Left lung (tissue), 10 donors: ENCODE data around the gene APOL3. TPM values are rescaled to one million over a fixed set of nuclear protein-coding genes. Genes with fewer than 3 reads are reported as not detected.
"Not testable (repeated sequence)": the region's sequence is repeated elsewhere in the genome, so short reads cannot be mapped to it uniquely, and the experiment has no call there.

Source experiments
- ATAC-seq: fragments of 200-7000 bp; cut with Tn5 transposase; one replicate; pipeline ENCODE4 v1.9.1; 2020; ENCODE audit warnings: moderate library complexity
- DNase-seq, 4 donors: peaks; one replicate each; pipeline ENCODE4 v3.0.0-alpha.2; 2013 to 2020
- H3K27ac ChIP-seq, 2 donors: fragments of 200-600 bp; sonication (generic) in 1 of 2; one replicate each; pipeline versions ENCODE4 v1.5.0 to v1.8.0; 2020 to 2021
- H3K27me3 ChIP-seq, 2 donors: fragments of 200-600 bp; sonication (generic) in 1 of 2; one replicate each; pipeline versions ENCODE4 v1.5.0 to v1.8.0; 2020 to 2021
- H3K36me3 ChIP-seq, 2 donors: fragments of 200-600 bp; sonication (generic) in 1 of 2; one replicate each; pipeline versions ENCODE4 v1.5.0 to v1.8.0; 2020 to 2021
- H3K4me1 ChIP-seq, 2 donors: fragments of 200-600 bp; one replicate each; pipeline ENCODE4 v1.8.0; 2021
- H3K4me3 ChIP-seq, 2 donors: fragments of 200-600 bp; sonication (generic) in 1 of 2; one replicate each; pipeline versions ENCODE4 v1.5.0 to v1.8.0; 2020 to 2021; ENCODE audit warnings: mild to moderate bottlenecking in 1 of 2
- H3K9me3 ChIP-seq, 2 donors: fragments of 200-600 bp; sonication (generic) in 1 of 2; one replicate each; pipeline versions ENCODE4 v1.5.0 to v1.8.0; 2020 to 2021
- intact Hi-C, 2 donors: fragments of 100-400 bp; cut with DNase I; formaldehyde crosslinking; loops; one replicate each; pipeline versions ENCODE4 v1.11.2 to v1.14.2; 2022
- polyA plus RNA-seq, 6 donors: library from polyadenylated mRNA; unstranded; fragments of 120-200 nt; gene quantifications; one replicate each; pipeline ENCODE4 v1.2.1, GENCODE V29; 2013; ENCODE audit not compliant: insufficient read length in 6 of 6
- total RNA-seq, 2 donors: library from RNA; stranded (reverse); fragmentation: NEBNext Ultra II Directional; extraction: Animal tissue kit (Norgen Biotek cat#: 25700); gene quantifications; one replicate each; pipeline ENCODE4 v1.2.1, GENCODE V29; 2021
- TF ChIP-seq, protein P1 (sequence below), 2 donors: fragments of 200-600 bp; sonication (generic) in 1 of 2; IDR thresholded peaks; one replicate each; pipeline versions ENCODE4 v1.5.0 to v1.8.0; 2021; ENCODE audit warnings: antibody characterized with exemption in 2 of 2
- donor health status: DM: no; HTN: yes; CAD: no.
- donor health status: DM: no; HTN: no; CAD: no.

APOL3 gene
- total and polyA plus RNA-seq, 8 donors: 27.0 to 57.9 (median 42.0) TPM

DNA sequence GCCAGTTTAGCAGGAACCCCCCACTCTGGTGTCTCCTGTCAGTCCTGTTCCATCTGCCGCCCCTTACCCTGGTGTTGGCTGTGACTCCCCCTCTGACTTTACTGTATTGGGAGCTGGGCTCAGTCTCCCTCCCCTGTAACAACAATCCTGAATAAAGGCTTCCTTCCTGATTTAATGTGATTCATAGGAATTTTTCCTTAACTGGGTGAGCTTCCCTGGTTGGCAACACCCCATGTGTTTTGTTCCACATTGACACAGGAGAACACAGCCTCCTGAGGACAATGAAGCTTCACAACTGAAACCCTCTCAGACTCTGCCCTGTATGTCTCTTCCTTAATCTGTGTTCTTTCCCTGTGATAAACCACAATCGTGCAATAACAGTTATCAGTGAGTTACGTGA is 32.6 kb upstream of the APOL3 start:
- Histone ChIP-seq H3K9me3 (no peaks in the 10 kb centered on the region), H3K27me3 (no peaks in the 10 kb centered on the region), H3K36me3 (no peaks in the 10 kb centered on the region), H3K27ac (no peak overlapping the region), H3K4me1 (peaks cover 3 to 29% of the 10 kb centered on the region in 2 donors), H3K4me3 (no peak overlapping the region)
- intact Hi-C loops: loop anchor here in 1 of 2 donors (10.0 kb wide), 2 partner anchors 82 to 292 kb away; partner anchors contain the start of gene TXN2
- TF ChIP-seq, protein P1, sequence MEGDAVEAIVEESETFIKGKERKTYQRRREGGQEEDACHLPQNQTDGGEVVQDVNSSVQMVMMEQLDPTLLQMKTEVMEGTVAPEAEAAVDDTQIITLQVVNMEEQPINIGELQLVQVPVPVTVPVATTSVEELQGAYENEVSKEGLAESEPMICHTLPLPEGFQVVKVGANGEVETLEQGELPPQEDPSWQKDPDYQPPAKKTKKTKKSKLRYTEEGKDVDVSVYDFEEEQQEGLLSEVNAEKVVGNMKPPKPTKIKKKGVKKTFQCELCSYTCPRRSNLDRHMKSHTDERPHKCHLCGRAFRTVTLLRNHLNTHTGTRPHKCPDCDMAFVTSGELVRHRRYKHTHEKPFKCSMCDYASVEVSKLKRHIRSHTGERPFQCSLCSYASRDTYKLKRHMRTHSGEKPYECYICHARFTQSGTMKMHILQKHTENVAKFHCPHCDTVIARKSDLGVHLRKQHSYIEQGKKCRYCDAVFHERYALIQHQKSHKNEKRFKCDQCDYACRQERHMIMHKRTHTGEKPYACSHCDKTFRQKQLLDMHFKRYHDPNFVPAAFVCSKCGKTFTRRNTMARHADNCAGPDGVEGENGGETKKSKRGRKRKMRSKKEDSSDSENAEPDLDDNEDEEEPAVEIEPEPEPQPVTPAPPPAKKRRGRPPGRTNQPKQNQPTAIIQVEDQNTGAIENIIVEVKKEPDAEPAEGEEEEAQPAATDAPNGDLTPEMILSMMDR (IDR thresholded peaks at IDR 0.05): no peak
- DNase-seq (no peak), ATAC-seq (no peak)

DNA sequence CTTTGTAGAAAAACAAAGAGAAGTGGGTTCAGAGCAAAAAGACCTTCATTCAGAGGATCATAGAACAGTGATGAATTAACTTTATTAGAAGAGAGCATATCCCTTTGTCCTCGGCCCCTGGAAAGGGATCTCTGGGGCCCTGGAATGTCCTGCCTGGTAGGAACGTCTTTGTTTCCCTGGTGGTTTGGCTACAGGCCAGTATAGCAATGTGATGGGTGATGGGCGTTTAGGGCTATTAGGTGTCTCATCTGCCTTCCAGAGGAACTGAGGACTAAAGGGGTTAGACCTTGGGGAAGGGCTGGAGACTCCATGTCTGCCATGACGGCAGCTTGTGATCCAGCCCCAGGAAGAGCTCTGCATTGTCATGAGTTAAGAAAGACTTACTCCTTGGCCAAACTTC is 32.0 kb upstream of the APOL3 start:
- DNase-seq: no peak
- TF ChIP-seq, protein P1 (IDR thresholded peaks at IDR 0.05): no peak
- Histone ChIP-seq H3K27me3 (no peaks in the 10 kb centered on the region), H3K27ac (no peak overlapping the region), H3K9me3 (no peaks in the 10 kb centered on the region), H3K4me1 (peaks cover under 1 to 24% of the 10 kb centered on the region in 2 donors), H3K36me3 (no peaks in the 10 kb centered on the region), H3K4me3 (no peak overlapping the region)
- no peak for ATAC-seq
- intact Hi-C loops: loop anchor here in 1 of 2 donors (10.0 kb wide), 2 partner anchors 82 to 292 kb away; partner anchors contain the start of gene TXN2

DNA sequence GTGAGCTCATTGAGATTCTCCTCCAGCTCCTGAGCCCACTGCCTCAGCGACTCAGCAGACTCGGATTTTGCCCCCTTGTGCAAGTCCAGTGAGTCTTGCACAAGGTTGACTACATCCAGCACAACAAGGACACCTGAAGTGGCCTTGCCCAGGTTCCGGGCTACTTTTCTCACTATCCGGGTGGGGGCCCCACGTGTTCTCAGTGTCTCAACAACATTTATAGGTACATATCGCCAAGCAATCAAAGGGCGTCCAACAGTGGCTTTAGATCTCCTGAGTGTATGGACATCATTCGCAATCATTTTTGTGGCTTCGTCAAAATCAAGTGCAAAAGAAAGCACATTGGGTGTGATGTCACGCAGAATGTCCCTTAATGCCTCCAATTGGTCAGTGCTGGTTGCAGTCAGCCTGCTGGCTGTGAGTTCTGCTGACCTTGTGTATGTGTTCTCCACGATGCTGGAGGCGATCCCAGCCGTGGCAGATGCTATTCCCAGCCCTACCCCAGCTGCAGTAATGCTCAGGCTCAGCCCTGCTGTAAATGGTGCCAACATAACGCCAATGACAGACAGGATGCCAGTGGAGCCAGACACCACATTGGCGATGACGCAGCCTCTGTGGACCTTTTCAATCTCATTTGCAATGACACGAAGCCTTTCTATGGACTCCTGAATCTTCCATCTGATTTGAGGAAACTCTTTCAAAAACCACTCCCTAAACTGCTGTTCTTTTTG is 30.7 kb upstream of the APOL3 start:
- no peak overlapping the region for H3K27ac ChIP-seq
- ATAC-seq (peak; percentile 44), DNase-seq (peak in 1 of 4 donors; percentile 68)
- H3K4me1 ChIP-seq: peaks cover 0 to 11% of the 10 kb centered on the region in 2 donors
- TF ChIP-seq, protein P1 (IDR thresholded peaks at IDR 0.05): no peak
- H3K36me3 ChIP-seq: no peaks in the 10 kb centered on the region
- H3K27me3 ChIP-seq: no peaks in the 10 kb centered on the region
- no peak overlapping the region for H3K4me3 ChIP-seq
- intact Hi-C loops: loop anchor here in 1 of 2 donors (10.0 kb wide), 2 partner anchors 84 to 294 kb away; partner anchors contain the start of gene TXN2
- H3K9me3 ChIP-seq: no peaks in the 10 kb centered on the region

DNA sequence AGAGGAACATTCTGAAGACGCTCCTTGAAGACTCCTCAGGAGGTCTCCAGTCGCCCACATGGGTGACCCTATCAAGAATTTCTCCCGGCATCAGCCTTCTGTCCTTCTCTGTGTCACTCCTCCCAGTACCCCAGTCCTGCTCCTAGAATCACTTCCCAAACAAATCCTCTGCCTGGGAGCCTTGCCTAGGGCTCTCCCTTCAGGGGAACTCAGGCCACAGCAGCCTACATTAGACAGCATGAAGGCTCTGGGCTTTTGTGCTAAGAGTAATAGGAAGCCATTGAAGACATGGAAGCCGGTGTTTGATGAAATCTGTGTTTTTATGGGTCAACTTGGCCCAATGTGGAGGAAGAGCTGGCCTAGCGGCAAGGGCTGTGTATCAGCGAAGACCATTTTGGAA is 27.3 kb upstream of the APOL3 start:
- H3K27me3 ChIP-seq, H3K4me1 ChIP-seq, ATAC-seq, H3K4me3 ChIP-seq, H3K27ac ChIP-seq, intact Hi-C loops, DNase-seq, H3K9me3 ChIP-seq, H3K36me3 ChIP-seq: not testable (repeated sequence)

DNA sequence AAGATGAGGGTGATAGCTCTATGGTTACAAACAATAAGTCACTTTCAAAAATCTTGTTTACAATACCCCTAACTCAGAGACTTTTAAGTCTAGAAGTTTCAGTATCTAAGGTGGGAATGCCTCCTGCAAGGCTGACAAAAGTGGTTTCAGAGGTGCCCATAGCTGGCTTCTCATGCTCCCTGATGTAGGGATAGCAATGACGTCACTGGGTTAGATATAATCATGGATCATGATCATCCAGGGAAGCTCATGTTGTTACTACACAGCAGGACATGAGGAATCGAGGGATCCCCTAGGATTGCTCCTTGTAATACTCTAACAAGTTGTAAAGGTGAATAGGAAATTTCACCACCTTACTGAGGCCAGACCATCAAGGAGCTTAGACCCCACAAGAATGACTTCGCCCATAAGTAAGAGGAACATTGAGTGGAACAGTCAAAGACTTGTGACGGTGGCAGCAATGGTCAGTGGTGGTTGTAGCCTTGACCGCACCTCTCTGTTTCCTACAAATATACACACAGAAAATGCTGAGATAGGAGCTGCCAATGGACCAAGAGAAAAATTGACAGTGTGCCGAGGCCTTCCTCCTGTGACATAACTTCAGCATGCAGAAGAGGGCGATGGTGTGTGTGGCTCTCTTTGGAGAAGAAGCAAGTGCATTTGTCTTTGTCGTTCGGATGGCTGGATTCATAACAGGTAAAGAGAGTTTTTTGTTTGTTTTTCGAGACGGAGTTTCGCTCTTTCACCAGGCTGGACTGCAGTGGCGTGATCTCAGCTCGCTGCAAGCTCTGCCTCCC is 25.5 kb upstream of the APOL3 start:
- Histone ChIP-seq H3K4me1 (no peaks in the 10 kb centered on the region), H3K36me3 (no peaks in the 10 kb centered on the region), H3K9me3 (no peaks in the 10 kb centered on the region), H3K4me3 (no peak overlapping the region), H3K27me3 (no peaks in the 10 kb centered on the region), H3K27ac (no peak overlapping the region)
- intact Hi-C loops: no loop called here
- TF ChIP-seq, protein P1 (IDR thresholded peaks at IDR 0.05): no peak
- ATAC-seq (no peak), DNase-seq (no peak)
